GM19468 (cell line): Measurements from ENCODE around the gene SESN3.
A peak's percentile ranks its signal among the peaks of the same experiment; 100 is the strongest.
"Not testable (repeated sequence)": the region's sequence is repeated elsewhere in the genome, so short reads cannot be mapped to it uniquely, and the experiment has no call there.

Experiments used
- ATAC-seq: cut with Tn5 transposase; IDR thresholded peaks from one replicate; pipeline ENCODE4 v1.9.1; 2021; ENCODE audit warnings: mild to moderate bottlenecking, moderate library complexity, moderate number of reproducible peaks; ENCODE audit not compliant: unreplicated experiment; ENCODE audit errors: extremely low read depth

Gene SESN3

GRCh38 chr11:95156133-95156721 lies 74.8 kb downstream of the SESN3 start:
- no peak for ATAC-seq

GRCh38 chr11:95155385-95155784 lies 75.6 kb downstream of the SESN3 start:
- ATAC-seq = no peak

GRCh38 chr11:95154514-95154913 lies 76.5 kb downstream of the SESN3 start:
- no peak for ATAC-seq

- ATAC-seq = no peak
Observed at GRCh38 chr11:95153857-95154246, 77.2 kb downstream of the SESN3 start.

- no peak for ATAC-seq
Observed at GRCh38 chr11:95152876-95153856, 77.8 kb downstream of the SESN3 start.

- peak; percentile 79 for ATAC-seq
Observed at GRCh38 chr11:95150956-95151684, 79.9 kb downstream of the SESN3 start.

GRCh38 chr11:95149651-95150364 lies 81.2 kb downstream of the SESN3 start:
- ATAC-seq = no peak

GRCh38 chr11:95148938-95149337 lies 82.1 kb downstream of the SESN3 start:
- no peak for ATAC-seq

- no peak for ATAC-seq
Observed at GRCh38 chr11:95148406-95148805, 82.6 kb downstream of the SESN3 start.

- no peak for ATAC-seq
Observed at GRCh38 chr11:95147364-95147905, 83.6 kb downstream of the SESN3 start.

- no peak for ATAC-seq
Observed at GRCh38 chr11:95145430-95146060, 85.5 kb downstream of the SESN3 start.

GRCh38 chr11:95144313-95145235 lies 86.4 kb downstream of the SESN3 start:
- ATAC-seq = no peak

- ATAC-seq = no peak
Observed at GRCh38 chr11:95143106-95143681, 87.8 kb downstream of the SESN3 start.

GRCh38 chr11:95142431-95142830 lies 88.6 kb downstream of the SESN3 start:
- no peak for ATAC-seq

- ATAC-seq = no peak
Observed at GRCh38 chr11:95140397-95141033, 90.5 kb downstream of the SESN3 start.

- peak; percentile 38 for ATAC-seq
Observed at GRCh38 chr11:95138448-95138847, 92.6 kb downstream of the SESN3 start.

- no peak for ATAC-seq
Observed at GRCh38 chr11:95137299-95137698, 93.7 kb downstream of the SESN3 start.

GRCh38 chr11:95136747-95137146 lies 94.3 kb downstream of the SESN3 start:
- not testable (repeated sequence) for ATAC-seq
